GM23248 (cell line): ENCODE measurements around the gene SNRPA.

ENCODE experiments used
- EZH2 ChIP-seq: fragments of 200-600 bp; sonication (generic); IDR thresholded peaks from 2 replicates; pipeline ENCODE4 v1.6.1; 2018; ENCODE audit warnings: antibody characterized with exemption, mild to moderate bottlenecking; ENCODE audit not compliant: insufficient read depth, poor library complexity, severe bottlenecking
- EZH2phosphoT487 ChIP-seq: fragments of 200-600 bp; sonication (generic); IDR thresholded peaks from 2 replicates; pipeline ENCODE4 v1.6.1; 2018; ENCODE audit warnings: antibody characterized with exemption, moderate library complexity, mild to moderate bottlenecking, low read depth; ENCODE audit not compliant: insufficient read depth

DNA sequence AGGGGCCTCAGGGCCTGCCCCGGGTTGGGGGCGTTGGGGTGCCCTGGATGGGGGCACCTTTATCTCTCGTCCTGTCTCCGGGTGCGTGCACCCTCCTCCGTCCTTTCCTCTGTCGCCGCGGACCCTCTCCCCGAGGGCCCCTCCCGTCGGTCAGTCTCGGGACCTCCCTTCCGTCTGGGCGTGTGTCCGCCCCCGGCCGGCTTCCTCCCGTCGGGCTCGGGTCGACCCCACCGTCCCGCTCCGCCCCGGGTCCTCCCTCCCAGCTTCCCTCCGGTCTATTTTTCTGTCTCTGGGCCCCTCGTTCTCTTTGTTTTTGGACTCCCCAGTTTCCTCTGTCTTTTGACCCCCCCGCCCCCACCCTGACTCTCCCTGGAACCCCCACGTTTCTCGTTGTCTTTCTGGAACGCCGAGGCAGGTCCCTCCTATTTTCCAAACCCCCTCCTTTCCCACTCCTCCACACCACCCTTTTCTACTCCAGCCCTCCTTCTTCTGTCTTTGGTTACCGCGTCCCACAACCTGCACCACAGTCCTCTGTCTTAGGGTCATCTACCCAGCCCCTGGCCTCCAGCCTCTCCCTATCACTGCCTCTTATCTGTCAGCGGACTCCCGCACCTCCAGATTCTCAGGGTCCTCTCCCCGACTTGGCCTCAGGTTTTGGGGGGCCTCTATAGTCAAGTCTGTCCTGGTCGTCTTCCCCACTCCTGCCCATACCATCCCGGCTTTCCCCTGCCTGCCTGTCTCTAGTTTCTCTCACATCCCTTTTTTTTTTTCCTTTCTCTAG lies 48.7 kb downstream of the SNRPA start:
- TF ChIP-seq EZH2 (no peak), EZH2phosphoT487 (no peak)
